ENCODE results near the gene ABI1.

Gene ABI1

DNA sequence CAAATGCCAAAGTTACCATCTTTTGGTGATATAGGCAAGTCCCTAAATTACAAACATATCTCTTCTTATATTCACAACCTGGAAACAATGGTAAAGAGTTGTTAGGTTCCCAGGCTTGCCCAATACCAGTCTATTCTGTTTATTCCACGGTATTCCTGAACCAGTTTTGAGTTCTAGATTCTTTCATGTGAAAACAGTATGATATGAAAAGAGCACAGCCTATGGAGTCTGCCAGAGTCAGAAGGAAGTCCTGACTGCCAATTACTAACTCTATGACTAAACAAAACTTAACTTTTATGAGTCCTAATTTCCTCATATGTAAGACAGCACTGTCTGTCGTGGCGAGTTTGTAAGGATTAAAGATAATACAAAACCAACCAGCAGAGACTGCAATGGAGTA is 5.6 kb downstream of the ABI1 start:
- H3K4me3 ChIP-seq (ENCODE audit: low read depth, low read length), result no peak overlapping the region

DNA sequence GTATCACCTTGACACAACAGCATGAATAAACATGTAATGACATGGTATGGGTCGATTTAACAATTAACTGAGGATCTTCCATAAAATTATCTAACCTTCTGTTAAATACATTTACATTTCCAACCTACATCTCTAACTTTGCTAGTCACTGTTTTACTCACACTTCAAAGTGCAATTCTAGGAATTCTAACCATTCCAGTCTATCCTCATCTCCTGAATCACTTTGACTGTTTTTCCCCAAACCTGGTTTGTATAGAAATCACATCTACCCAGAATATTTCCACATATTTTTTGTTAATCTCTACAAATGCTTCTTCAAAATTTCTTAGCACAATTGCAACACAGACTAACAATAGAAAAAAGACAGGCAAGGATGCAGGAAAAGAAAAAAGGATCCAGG is 6.2 kb downstream of the ABI1 start:
- H3K4me3 ChIP-seq (ENCODE audit: low read depth, low read length), result no peak overlapping the region

DNA sequence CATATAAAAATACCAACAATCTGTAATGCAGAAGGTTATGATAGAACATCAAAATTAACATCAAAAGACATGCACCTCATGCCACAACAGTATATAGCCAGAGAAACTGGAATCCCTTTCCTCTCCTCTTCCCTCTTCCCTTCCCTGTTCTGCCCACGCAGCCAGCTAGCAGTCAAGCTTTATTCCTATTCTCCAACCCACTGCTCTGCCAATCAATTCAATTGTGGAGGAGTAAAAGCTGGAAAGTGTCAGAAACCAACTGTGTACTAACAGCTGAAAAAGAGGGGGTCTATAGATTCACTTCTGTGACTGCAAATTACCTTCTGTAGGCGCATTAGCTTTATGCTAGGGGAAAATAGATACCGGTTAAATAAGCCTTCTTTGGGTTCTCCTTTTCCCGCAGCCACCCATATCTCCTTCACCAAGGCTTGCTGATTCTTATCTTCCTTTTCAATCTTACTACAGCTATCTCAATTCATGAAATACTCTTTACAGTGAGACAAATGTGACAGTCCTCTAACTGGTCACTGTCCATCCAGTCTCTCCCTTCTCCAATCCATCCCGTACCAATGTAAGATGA is 16.3 kb downstream of the ABI1 start:
- H3K4me3 ChIP-seq (ENCODE audit: low read depth, low read length), result no peak overlapping the region

DNA sequence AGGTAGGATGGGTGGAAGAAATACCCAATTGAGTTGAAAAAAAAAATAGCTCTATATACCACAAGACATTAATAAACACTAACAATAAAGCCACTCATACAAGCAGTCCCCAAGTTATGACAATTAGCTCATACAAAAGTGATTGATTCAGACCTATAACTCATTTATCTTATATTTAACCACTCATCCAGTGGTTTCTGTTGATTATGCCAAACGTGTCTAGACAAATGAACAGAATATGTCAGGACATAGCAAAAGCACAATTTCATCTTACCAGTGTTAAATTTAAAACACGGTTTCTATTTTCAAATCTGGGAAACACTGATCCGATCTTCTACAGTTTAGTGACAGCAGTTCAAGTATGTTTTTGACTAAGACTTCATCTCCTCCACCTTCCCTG is 17.0 kb downstream of the ABI1 start:
- H3K4me3 ChIP-seq (ENCODE audit: low read depth, low read length), result no peak overlapping the region

DNA sequence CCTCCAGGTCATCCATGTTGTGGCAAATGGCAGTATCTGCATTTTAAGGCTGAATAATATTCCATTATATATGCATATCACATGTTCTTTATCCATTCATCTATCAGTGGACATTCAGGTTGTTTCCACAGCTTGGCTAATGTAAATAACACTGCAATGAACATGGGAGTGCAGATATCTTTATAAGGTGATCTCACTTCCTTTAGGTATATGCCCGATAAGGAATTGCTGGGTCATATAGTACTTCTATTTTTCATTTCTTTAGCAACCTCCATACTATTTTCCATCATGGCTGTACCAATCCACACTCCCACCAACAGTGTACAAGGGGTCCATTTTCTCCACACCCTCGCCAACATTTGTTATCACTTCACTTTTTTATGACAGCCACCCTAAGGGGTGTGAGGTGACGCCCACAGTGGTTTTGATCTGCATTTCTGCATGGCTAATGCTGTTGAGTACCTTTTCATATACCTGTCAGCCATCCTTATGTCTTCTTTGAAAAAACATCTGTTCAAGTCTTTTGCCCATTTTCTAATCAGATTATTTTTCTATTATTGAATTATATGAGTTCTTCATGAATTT is 18.9 kb downstream of the ABI1 start:
- H3K4me3 ChIP-seq (ENCODE audit: low read depth, low read length), result no peak overlapping the region

DNA sequence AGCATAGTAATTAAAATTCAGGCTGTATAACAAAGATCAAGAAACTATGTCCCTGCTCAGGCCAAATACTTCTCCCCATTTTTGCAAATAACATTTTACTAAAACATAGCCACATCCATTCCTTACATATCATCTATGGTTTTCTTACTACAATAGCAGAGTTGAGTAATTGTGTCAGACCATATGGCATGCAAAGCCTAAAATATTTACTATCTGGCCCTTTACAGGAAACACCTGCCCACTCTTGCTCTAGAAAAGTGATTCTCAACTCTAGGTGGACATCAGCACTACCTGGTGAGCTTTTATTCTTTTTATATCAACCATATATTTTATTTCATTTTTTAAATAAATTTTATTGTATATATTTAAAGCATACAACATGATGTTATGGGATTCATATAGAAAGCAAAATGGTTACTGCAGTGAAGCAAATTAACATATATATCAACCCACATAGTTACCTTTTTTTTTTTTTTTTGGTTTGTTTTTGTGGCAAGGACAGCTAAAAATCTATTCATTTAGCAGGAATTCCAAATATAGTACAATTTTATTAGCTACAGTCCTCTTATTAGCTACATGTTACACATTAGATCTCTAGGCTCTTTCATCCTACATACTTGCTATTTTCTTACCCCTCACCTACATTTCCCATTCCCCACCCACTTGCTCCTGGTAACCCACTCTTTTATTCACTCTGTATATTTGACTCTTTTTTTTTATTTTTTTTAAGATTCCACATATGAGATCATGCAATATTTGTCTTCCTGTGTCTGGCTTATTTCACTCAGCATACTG is 19.6 kb downstream of the ABI1 start:
- H3K4me3 ChIP-seq (ENCODE audit: low read depth, low read length), result no peak overlapping the region

DNA sequence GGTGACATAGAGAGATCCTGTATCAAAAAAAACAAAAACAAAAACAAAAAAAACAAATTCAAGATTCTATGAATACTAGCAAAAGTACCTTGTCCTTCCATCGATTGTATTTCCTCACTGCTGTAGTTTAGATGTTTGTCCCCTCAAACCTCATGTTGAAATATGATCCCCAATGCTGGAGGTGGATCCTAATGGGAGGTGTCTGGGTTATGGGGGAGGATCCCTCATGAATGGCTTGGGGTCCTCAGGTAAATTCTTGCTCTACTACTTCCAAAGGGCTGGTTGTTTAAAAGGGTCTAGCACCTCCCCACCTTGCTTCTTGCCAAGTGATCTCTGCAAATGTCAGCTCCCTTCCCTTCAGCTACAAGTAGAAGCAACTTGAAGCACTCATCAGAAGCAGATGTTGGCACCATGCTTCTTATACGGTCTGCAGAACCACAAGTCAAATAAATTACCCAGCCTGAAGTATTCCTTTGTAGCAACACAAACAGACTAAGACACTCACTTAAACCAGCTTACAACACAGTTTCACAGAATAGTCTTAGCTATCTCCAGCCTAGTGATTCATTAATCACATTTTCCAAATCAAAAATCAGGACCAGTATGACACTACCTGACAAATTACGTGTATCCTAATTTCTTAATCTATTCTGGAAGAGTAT is 20.7 kb downstream of the ABI1 start:
- no peak overlapping the region for H3K4me3 ChIP-seq (ENCODE audit: low read depth, low read length)

DNA sequence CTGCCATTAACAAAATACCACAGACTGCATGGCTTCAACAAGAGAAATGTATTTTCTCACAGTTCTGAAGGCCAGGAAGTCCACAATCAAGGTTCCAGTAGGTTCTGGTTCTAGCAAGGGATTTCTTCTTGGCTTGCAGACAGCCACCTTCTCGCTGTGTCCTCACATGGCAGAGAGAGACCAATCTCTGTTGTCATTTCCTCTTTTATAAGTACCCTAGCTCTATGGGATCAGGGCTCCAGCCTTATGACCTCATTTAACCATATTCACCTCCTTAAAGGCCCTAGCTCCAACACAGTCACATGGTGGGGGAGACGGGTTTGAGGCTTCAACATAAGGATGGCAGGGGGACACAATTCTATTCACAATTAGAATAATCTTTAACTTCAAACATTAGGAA is 23.6 kb downstream of the ABI1 start:
- no peak overlapping the region for H3K4me3 ChIP-seq (ENCODE audit: low read depth, low read length)

DNA sequence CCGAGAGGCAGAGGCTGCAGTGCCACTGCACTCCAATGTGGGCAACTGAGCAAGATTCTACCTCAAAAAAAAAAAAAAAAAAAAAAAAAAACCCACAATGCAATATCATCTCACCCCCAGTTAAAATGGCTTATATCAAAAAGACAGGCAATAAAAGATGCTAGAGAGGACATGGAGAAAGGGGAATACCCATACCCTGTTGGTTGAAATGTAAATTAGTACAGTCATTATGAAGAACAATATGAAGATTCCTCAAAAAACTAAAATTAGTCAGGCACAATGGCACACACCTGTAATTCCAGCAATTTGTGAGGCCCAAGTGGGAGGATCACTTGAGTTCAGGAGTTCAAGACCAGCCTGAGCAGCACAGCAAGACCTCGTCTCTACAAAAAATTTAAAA is 25.7 kb downstream of the ABI1 start:
- H3K4me3 ChIP-seq (ENCODE audit: low read depth, low read length), result no peak overlapping the region

DNA sequence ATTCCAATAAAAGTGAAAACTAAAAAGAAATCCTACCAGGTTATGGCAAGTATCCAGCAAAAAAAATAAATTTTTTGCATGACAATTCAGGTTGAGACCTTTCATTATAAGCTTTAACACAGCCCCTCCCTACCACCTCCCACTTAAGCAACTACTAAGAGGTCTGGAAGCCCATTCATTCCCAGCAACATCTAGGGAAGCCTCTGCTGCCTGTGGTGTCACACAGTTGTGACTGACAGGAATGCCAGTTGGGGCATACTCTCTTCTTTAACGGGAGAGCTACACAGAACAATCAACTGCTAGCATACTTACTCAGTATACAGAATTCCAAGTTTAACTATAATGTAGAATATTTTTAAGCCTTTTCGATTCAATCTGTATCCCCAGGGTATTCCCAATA is 27.8 kb downstream of the ABI1 start:
- H3K4me3 ChIP-seq (ENCODE audit: low read depth, low read length), result no peak overlapping the region

DNA sequence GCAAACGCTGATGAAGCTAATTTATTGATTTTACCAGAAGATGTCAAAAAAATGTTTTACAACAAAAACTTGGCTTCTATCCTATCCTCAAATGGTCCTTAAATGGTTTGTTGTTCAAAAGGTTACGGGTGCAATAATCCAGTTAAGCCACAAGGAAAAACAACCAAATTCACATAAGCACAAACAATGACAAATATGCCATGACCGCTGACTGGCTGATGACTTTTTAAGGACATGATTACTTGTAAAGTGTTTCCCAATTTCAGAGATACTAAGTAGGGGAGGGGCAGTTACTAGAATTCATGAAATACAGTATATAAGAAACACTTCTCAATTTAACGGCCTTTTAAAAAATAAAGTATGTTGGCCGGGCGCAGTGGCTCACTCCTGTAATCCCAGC is 28.8 kb downstream of the ABI1 start:
- no peak overlapping the region for H3K4me3 ChIP-seq (ENCODE audit: low read depth, low read length)

DNA sequence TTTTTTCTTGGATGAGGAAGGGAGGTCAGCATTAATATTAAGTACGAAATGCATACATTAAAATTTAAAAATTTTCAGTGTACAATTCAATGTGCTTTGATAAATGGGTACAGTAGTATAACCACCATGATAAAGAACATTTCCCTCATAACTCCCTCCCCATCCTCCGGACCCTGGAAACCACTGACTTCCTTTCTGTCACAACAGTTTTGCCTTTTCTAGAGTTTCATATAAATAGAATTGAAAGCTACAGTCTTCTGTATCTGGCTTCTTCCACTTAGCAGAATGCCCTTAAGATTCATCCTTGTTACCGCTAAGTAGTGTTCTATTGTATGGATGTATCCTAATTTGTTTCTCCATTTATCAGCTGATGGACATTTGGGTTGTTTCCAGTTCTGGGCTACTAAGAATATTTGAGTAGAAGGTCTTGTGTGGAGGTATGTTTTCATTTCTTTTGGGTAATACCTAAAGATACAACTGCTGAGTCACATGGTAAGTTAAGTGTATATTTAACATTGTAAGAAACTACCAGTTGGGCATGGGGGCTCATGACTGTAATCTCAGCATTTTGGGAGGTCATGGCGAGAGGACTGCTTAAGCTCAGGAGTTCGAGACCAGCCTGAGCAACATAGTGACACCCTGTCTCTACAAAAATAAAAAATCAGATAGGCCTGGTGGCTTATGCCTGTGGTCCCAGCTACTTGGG is 30.8 kb downstream of the ABI1 start:
- no peak overlapping the region for H3K4me3 ChIP-seq (ENCODE audit: low read depth, low read length)

DNA sequence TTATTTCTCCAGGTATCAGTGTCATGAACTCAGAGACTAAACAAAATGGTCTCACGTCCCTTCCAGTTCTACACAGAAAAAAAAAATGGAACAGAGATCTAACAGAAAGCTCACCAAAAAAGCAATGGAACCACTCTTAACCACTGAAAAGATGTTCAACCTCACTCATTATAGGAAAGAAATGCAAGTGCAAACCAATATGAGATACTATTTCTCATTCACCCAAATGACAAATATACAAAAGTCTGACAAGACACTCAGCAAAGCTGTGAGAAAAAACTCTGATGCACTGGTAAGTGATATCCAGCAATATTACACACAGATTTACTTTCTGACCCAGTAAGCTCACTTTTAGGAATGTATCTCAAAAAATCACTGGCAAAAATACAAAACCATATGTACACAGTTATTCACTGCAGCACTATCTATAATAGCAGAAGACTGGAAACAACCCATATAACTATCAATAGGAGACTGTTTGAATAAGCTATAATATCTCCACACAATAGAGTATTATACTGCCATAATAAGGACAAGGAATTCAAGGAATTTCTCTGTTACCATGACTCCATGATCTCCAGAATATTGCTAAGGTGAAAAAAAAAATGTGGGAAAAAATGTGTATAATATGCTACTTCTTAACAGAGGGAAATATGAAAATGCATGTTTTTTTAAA is 36.6 kb downstream of the ABI1 start:
- no peak overlapping the region for H3K4me3 ChIP-seq (ENCODE audit: low read depth, low read length)

DNA sequence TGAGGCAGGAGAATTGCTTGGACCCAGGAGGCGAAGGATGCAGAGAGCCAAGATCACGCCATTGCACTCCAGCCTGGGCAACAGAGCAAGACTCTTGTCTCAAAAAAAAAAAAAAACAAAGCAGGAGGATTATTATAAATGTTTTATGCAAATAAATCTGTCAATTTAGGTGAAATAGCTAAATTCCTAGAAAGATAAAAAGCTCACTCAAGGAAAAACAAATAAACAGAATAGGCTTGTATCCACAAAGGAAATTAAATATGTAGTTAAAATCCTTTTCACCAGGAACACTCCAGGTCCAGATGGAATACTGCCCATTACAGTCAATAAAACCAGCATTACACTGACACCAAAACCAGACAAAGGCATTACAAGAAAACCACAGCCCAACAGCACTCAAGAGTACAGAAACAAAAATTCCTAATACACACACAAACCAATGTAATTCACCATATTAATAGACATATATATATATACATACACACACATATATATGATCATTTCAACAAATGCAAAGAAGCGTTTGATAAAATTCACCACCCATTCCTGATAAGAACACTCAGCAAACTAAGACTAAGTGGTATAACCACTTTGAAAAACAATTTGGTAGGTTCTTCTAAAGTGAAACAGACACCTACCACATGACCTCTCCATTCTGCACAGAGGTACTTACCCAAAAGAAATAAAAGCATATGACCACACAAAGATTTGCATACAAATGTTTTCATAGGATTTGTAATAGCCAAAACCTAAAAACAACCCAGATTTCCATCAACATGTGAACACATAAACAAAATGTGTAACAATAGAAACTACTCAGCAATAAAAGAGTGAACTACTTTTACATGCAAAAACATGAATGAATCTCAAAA is 38.8 kb downstream of the ABI1 start:
- no peak overlapping the region for H3K4me3 ChIP-seq (ENCODE audit: low read depth, low read length)

DNA sequence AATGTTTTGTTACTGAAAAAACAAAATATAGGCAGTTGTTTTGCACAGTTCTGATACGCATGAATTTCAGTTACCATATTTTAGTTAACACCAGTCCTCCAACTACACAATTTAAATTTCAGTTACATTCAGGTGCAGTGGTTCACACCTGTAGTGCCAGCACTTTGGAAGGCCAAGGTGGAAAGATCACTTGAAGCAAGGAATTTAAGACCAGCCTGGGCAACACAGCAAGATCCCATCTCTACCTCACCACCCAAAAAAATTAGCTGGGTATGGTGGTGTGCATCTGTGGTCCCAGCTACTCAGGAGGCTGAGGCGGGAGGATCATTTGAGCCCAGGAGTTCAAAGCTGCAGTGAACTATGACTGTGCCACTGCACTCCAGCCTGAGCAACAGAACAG is 45.3 kb downstream of the ABI1 start:
- no peak overlapping the region for H3K4me3 ChIP-seq (ENCODE audit: low read depth, low read length)

DNA sequence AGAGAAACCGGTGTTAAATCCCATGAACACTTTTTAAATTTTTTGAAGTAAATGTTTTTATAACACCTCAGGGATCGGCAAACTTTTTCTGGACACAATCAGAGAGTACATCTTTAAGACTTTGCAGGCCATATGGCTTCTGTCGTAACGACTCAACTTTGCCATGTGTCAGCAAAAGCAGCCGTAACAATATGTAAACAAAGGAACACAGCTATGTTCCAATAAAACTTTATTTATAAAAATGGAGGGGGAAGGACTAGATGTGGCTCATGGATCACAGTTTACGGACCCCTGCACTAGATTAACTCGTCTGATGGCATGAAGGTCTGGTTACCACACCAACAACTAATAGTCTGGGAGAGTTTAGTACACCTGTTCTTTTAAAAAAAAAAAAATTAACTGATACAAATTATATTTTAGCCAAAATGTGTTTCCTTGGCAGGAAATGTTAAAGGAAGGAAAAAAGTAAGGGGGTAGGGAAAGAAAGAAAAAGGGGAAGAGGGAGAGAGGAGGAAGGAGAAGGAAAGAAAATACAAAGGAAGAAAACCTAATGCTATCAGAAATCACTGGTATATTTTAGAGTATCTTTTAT is 50.2 kb downstream of the ABI1 start:
- H3K4me3 ChIP-seq (ENCODE audit: low read depth, low read length), result no peak overlapping the region

DNA sequence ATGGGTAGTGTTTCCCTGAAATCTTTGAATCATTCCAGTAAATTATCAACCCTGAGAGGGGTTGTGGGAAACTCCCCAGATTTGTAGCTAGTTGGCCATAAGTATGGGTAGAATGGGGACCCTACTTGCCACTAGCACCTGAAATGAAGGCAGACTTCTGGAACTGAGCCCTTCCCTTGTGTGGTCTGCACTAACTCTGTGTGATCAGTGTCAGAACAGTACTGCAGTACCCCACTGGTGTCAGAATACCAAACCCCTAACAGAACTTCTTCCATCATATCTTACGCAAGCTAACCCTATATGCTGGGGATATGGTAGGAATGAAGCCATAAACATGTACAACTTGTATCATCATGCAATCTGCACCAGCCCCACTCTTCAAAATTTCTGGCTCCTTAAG is 50.8 kb downstream of the ABI1 start:
- no peak overlapping the region for H3K4me3 ChIP-seq (ENCODE audit: low read depth, low read length)

DNA sequence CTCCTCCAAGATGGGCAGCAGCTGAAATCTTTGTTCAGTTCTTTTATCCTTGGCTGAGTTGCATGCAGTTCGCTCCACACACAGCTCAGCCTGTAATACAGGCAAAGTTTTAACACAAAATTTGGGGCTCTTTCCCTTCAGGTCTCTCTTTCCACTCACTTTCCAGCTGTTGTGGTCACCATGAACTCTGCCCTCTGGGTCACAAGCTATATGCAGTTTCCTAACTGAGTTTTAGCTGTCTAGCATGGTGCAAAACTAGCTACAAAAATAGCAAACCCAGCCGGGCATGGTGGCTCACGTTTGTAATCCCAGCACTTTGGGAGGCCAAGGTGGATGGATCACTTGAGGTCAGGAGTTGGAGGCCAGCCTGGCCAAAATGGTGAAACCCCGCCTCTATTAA is 53.2 kb downstream of the ABI1 start:
- H3K4me3 ChIP-seq (ENCODE audit: low read depth, low read length), result no peak overlapping the region

DNA sequence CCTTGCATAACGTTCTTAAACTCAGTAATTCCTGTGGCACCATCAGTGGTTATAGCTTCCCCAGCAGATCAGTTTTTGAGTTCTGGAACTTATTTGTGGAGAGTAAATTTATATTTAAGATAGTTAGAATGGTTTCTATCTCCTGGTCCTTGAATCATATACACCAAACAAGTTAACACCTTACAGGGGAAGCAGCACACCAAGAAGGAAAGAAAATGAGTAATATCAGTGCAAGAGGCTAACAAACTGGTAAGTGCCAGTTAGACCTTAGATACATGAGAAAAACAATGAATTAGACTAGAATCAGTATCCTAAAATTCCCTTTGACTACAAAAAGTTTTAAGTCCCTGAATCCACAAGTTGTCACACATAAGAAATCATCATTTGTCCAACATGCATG is 54.2 kb downstream of the ABI1 start:
- H3K4me3 ChIP-seq (ENCODE audit: low read depth, low read length), result no peak overlapping the region

Data from iPS-11a (cell line).